Liver (tissue), 3 donors: ENCODE results near the gene PNPLA1.

ENCODE experiments used
- ATF3 ChIP-seq: IDR thresholded peaks from 2 replicates; pipeline ENCODE4 v1.6.1; 2016; ENCODE audit warnings: antibody characterized with exemption
- FOXA1 ChIP-seq: IDR thresholded peaks from 2 replicates; pipeline ENCODE4 v1.6.1; 2016; ENCODE audit warnings: antibody characterized with exemption
- FOXA2 ChIP-seq: IDR thresholded peaks from 2 replicates; pipeline ENCODE4 v1.6.1; 2016; ENCODE audit warnings: antibody characterized with exemption
- JUND ChIP-seq, 2 donors: IDR thresholded peaks; 2 replicates each; pipeline ENCODE4 v1.6.1; 2016; ENCODE audit warnings: antibody characterized with exemption in 2 of 2
- MAX ChIP-seq: IDR thresholded peaks from 2 replicates; pipeline ENCODE4 v1.6.1; 2016; ENCODE audit warnings: antibody characterized with exemption
- RAD21 ChIP-seq, 2 donors: IDR thresholded peaks; 2 replicates each; pipeline ENCODE4 v1.6.1; 2016; ENCODE audit warnings: antibody characterized with exemption in 2 of 2, mild to moderate bottlenecking in 2 of 2
- RXRA ChIP-seq, 2 donors: IDR thresholded peaks; 2 replicates each; pipeline ENCODE4 v1.6.1; 2017 to 2018; ENCODE audit warnings: antibody characterized with exemption in 2 of 2, mild to moderate bottlenecking in 1 of 2
- SP1 ChIP-seq: IDR thresholded peaks from 2 replicates; pipeline ENCODE4 v1.6.1; 2018; ENCODE audit warnings: antibody characterized with exemption, mild to moderate bottlenecking
- TAF1 ChIP-seq: conservative IDR thresholded peaks from 2 replicates; pipeline ENCODE4 v1.6.1; 2016; ENCODE audit warnings: antibody characterized with exemption, mild to moderate bottlenecking
- TF ChIP-seq, protein P1 (sequence below): fragments of 150-350 bp; IDR thresholded peaks from 2 replicates; pipeline ENCODE4 v1.5.1; 2017; ENCODE audit warnings: improper control_type of control experiment, low read depth, low read length; ENCODE audit not compliant: missing input control
- TF ChIP-seq, protein P2 (sequence below): IDR thresholded peaks from 2 replicates; pipeline ENCODE4 v1.6.1; 2016; ENCODE audit warnings: antibody characterized with exemption
- TF ChIP-seq, protein P3 (sequence below): IDR thresholded peaks from 2 replicates; pipeline ENCODE4 v1.6.1; 2016; ENCODE audit warnings: antibody characterized with exemption, mild to moderate bottlenecking
- donor health status: healthy.
- donor health status: healthy.

DNA sequence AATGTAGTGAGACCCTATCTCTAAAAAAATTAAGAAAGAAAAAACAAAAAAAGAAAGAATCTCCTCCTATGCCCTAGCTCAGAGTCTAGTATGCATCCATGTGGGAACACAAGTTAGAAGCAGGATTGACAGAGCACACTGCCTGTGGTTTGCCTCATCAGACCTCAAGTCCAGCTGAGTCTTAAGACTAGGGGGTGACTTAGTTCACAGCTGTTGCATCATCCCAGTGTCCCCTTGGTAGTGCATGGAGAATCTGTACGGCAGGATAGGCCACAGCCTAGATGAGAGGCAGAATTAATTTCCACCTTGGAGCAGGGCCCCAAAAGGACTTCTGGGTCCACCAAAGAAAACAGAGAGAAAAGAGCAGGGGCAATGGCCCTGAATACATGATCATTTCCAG is 13.7 kb downstream of the PNPLA1 start:
- no peak for TF ChIP-seq TAF1
- TF ChIP-seq, protein P1, sequence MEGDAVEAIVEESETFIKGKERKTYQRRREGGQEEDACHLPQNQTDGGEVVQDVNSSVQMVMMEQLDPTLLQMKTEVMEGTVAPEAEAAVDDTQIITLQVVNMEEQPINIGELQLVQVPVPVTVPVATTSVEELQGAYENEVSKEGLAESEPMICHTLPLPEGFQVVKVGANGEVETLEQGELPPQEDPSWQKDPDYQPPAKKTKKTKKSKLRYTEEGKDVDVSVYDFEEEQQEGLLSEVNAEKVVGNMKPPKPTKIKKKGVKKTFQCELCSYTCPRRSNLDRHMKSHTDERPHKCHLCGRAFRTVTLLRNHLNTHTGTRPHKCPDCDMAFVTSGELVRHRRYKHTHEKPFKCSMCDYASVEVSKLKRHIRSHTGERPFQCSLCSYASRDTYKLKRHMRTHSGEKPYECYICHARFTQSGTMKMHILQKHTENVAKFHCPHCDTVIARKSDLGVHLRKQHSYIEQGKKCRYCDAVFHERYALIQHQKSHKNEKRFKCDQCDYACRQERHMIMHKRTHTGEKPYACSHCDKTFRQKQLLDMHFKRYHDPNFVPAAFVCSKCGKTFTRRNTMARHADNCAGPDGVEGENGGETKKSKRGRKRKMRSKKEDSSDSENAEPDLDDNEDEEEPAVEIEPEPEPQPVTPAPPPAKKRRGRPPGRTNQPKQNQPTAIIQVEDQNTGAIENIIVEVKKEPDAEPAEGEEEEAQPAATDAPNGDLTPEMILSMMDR: no peak
- TF ChIP-seq JUND (IDR thresholded peaks at IDR 0.05): no peak
- no peak for TF ChIP-seq FOXA2
- TF ChIP-seq ATF3: no peak
- TF ChIP-seq RAD21 (IDR thresholded peaks at IDR 0.05): no peak
- TF ChIP-seq MAX: no peak
- no peak for TF ChIP-seq FOXA1
- TF ChIP-seq RXRA (IDR thresholded peaks at IDR 0.05): no peak
- TF ChIP-seq, protein P2, sequence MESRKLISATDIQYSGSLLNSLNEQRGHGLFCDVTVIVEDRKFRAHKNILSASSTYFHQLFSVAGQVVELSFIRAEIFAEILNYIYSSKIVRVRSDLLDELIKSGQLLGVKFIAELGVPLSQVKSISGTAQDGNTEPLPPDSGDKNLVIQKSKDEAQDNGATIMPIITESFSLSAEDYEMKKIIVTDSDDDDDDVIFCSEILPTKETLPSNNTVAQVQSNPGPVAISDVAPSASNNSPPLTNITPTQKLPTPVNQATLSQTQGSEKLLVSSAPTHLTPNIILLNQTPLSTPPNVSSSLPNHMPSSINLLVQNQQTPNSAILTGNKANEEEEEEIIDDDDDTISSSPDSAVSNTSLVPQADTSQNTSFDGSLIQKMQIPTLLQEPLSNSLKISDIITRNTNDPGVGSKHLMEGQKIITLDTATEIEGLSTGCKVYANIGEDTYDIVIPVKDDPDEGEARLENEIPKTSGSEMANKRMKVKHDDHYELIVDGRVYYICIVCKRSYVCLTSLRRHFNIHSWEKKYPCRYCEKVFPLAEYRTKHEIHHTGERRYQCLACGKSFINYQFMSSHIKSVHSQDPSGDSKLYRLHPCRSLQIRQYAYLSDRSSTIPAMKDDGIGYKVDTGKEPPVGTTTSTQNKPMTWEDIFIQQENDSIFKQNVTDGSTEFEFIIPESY: no peak
- TF ChIP-seq, protein P3, sequence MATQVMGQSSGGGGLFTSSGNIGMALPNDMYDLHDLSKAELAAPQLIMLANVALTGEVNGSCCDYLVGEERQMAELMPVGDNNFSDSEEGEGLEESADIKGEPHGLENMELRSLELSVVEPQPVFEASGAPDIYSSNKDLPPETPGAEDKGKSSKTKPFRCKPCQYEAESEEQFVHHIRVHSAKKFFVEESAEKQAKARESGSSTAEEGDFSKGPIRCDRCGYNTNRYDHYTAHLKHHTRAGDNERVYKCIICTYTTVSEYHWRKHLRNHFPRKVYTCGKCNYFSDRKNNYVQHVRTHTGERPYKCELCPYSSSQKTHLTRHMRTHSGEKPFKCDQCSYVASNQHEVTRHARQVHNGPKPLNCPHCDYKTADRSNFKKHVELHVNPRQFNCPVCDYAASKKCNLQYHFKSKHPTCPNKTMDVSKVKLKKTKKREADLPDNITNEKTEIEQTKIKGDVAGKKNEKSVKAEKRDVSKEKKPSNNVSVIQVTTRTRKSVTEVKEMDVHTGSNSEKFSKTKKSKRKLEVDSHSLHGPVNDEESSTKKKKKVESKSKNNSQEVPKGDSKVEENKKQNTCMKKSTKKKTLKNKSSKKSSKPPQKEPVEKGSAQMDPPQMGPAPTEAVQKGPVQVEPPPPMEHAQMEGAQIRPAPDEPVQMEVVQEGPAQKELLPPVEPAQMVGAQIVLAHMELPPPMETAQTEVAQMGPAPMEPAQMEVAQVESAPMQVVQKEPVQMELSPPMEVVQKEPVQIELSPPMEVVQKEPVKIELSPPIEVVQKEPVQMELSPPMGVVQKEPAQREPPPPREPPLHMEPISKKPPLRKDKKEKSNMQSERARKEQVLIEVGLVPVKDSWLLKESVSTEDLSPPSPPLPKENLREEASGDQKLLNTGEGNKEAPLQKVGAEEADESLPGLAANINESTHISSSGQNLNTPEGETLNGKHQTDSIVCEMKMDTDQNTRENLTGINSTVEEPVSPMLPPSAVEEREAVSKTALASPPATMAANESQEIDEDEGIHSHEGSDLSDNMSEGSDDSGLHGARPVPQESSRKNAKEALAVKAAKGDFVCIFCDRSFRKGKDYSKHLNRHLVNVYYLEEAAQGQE: no peak
- no peak for TF ChIP-seq SP1
